Heart right ventricle (tissue), 16 donors: Measurements from ENCODE around the gene ZNF423. TPM values are rescaled to one million over a fixed set of nuclear protein-coding genes. Genes with fewer than 3 reads are reported as not detected.

Experiments used
- ATAC-seq, 8 donors: fragments of 200-7000 bp; cut with Tn5 transposase; one replicate each; pipeline ENCODE4 v1.9.1; 2020; ENCODE audit warnings: mild to moderate bottlenecking in 8 of 8, moderate library complexity in 8 of 8, moderate number of reproducible peaks in 1 of 8
- DNase-seq, 2 donors: peaks; one replicate each; pipeline ENCODE4 v3.0.0-alpha.2; 2020
- H3K27ac ChIP-seq, 10 donors: fragments of 200-600 bp; sonication (generic) in 2 of 10; one replicate each; pipeline versions ENCODE4 v1.5.0 to v1.8.0; 2020 to 2022; ENCODE audit warnings: mild to moderate bottlenecking in 3 of 10
- H3K27me3 ChIP-seq, 7 donors: fragments of 200-600 bp; one replicate each; pipeline ENCODE4 v1.8.0; 2021 to 2022; ENCODE audit warnings: mild to moderate bottlenecking in 2 of 7
- H3K36me3 ChIP-seq, 9 donors: fragments of 200-600 bp; sonication (generic) in 1 of 9; one replicate each; pipeline versions ENCODE4 v1.5.0 to v1.8.0; 2020 to 2022; ENCODE audit warnings: mild to moderate bottlenecking in 2 of 9
- H3K4me1 ChIP-seq, 9 donors: fragments of 200-600 bp; sonication (generic) in 1 of 9; one replicate each; pipeline versions ENCODE4 v1.5.0 to v1.8.0; 2020 to 2022; ENCODE audit warnings: mild to moderate bottlenecking in 4 of 9
- H3K4me3 ChIP-seq, 10 donors: fragments of 200-600 bp; sonication (generic) in 2 of 10; one replicate each; pipeline versions ENCODE4 v1.5.0 to v1.8.0; 2020 to 2022; ENCODE audit warnings: mild to moderate bottlenecking in 7 of 10, moderate library complexity in 2 of 10
- H3K9me3 ChIP-seq, 11 donors: fragments of 200-600 bp in 10 of 11; sonication (generic) in 2 of 11; one replicate each; pipeline versions ENCODE4 v1.5.0 to v1.8.0; 2013 to 2022; ENCODE audit warnings: mild to moderate bottlenecking in 2 of 11, control low read depth in 1 of 11, moderate library complexity in 1 of 11
- WGBS, 2 donors: extraction: QIAGEN DNeasy Blood & Tissue Kit; methylation state at CpG; one replicate each; pipeline ENCODE4 v1.1.7; 2013; ENCODE audit warnings: inconsistent platforms in 1 of 2; 5-methylcytosine and 5-hydroxymethylcytosine counted together
- intact Hi-C, 10 donors: fragments of 100-400 bp; cut with DNase I; formaldehyde crosslinking; loops; one replicate each; pipeline versions ENCODE4 v1.11.1 to v1.14.2; 2022
- polyA plus RNA-seq, 2 donors: library from polyadenylated mRNA; stranded (reverse); fragments of 200-250 nt; gene quantifications; one replicate each; pipeline ENCODE4 v1.2.3, GENCODE V29; 2013
- total RNA-seq, 10 donors: library from RNA; stranded (reverse); fragmentation: NEBNext Ultra II Directional in 3 of 10; extraction: Animal tissue kit (Norgen Biotek cat#: 25700) in 3 of 10; gene quantifications; one replicate each; pipeline versions ENCODE4 v1.2.1 to v1.2.4, GENCODE V29; 2021 to 2023
- TF ChIP-seq, protein P1 (sequence below), 9 donors: fragments of 200-600 bp; sonication (generic) in 2 of 9; IDR thresholded peaks; one replicate each; pipeline versions ENCODE4 v1.5.0 to v1.8.0; 2021 to 2022; ENCODE audit warnings: antibody characterized with exemption in 9 of 9, mild to moderate bottlenecking in 5 of 9, moderate library complexity in 1 of 9
- donor health status: Arrhythmogenic right ventricular cardiomyopathy.
- donor health status: ischemic (EF 13 %, LVEDD 7.1; RV severe dilation, severe dysfunction).
- donor health status: healthy with polysubstance abuse.
- donor health status: DM: no; HTN: yes; CAD: no.
- donor health status: DM: no; HTN: no; CAD: no.
- donor health status: ischemic (EF 25% LVEDD 6.9; RV normal size, moderate dysfunction).
- donor health status: ischemic (EF 25% LVEDD 5.7; RV mildly dilated, moderate dysfunction).
- donor health status: healthy.
- donor health status: DM: yes; HTN: yes; CAD: no.
- donor health status: Ischemic cardiomyopathy.
- donor health status: ischemic (EF 35%, LVEDD 5.7; RV mildly dilated, moderate dysfunction).
- donor health status: nonischemic (EF 11% LVEDD 7.7; RV severe dilation, severe dysfunction).
- donor health status: DM: yes; HTN: yes; CAD: no.
- donor health status: PGD.
- donor health status: ischemic (EF 29% LVEDD 5.4; RV normal size, mild dysfunction).
- donor health status: nonischemic (EF 23%, LVEDD 6.1; RV moderate dilation, normal function).

Gene ZNF423
- total and polyA plus RNA-seq, 12 donors, result 2.6 to 10.6 (median 7.0) TPM

DNA sequence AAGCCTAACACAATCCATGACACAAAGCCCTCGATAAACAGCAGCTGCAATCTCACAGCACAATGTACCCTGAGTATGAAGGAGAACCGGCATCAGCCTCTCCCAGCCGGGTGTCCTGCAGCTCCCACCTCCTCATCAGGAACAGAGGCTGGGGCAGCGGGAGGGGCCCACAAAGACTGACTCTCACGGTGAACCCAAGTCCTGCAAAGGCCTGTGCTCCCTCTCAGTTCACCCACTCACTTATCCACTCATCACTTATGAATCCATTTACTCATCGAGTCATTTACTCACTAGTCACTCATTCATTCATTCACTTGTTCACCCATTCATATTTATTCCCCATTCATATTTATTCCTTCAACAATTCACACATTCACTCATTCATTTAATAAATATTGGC, 11.6 kb downstream of the ZNF423 start:
- DNase-seq (no peak), ATAC-seq (no peak)
- intact Hi-C loops, result loop anchor here in 1 of 10 donors (10.0 kb wide), 1 partner anchor 70 kb away; no protein-coding TSS in a partner anchor
- H3K27me3 ChIP-seq, result peaks cover 0 to 6% (median 0%) of the 10 kb centered on the region in 7 donors
- 74 to 79% methylated on average over 6 of the region's 6 CpGs for WGBS, 2 donors
- no peak overlapping the region for H3K4me3 ChIP-seq
- TF ChIP-seq, protein P1, sequence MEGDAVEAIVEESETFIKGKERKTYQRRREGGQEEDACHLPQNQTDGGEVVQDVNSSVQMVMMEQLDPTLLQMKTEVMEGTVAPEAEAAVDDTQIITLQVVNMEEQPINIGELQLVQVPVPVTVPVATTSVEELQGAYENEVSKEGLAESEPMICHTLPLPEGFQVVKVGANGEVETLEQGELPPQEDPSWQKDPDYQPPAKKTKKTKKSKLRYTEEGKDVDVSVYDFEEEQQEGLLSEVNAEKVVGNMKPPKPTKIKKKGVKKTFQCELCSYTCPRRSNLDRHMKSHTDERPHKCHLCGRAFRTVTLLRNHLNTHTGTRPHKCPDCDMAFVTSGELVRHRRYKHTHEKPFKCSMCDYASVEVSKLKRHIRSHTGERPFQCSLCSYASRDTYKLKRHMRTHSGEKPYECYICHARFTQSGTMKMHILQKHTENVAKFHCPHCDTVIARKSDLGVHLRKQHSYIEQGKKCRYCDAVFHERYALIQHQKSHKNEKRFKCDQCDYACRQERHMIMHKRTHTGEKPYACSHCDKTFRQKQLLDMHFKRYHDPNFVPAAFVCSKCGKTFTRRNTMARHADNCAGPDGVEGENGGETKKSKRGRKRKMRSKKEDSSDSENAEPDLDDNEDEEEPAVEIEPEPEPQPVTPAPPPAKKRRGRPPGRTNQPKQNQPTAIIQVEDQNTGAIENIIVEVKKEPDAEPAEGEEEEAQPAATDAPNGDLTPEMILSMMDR (IDR thresholded peaks at IDR 0.05), result no peak
- peaks cover 0 to 21% (median 5%) of the 10 kb centered on the region in 9 donors for H3K4me1 ChIP-seq
- H3K9me3 ChIP-seq, result no peaks in the 10 kb centered on the region
- H3K36me3 ChIP-seq, result peaks cover 0 to 8% (median 0%) of the 10 kb centered on the region in 9 donors
- H3K27ac ChIP-seq, result no peak overlapping the region

DNA sequence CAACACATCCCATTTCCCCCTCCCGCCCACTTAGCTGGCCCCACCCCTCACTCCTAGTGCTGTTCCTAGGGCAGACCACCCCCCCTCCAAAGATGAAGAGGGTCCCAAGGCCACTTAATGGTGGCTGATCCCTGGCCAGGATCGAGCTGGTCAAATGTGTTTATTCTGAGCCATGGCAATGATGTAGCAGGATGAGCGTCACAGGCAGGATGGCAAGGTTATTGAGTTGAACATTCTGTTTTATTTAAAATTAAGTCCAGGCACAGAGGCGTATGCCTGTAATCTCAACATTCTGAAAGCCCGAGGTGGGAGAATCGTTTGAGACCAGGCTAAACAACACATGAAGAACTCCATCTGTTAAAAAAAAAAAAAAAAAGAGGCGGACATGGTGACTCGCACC, 12.2 kb downstream of the ZNF423 start:
- TF ChIP-seq, protein P1 (IDR thresholded peaks at IDR 0.05), result no peak
- Histone ChIP-seq H3K9me3 (no peaks in the 10 kb centered on the region), H3K36me3 (peaks cover 0 to 8% (median 0%) of the 10 kb centered on the region in 9 donors), H3K27me3 (peaks cover 0 to 6% (median 0%) of the 10 kb centered on the region in 7 donors), H3K4me3 (no peak overlapping the region), H3K4me1 (peaks cover 0 to 26% (median 9%) of the 10 kb centered on the region in 9 donors), H3K27ac (no peak overlapping the region)
- 66 to 81% methylated on average over 8 of the region's 8 CpGs for WGBS, 2 donors
- ATAC-seq, result no peak
- no peak for DNase-seq
- intact Hi-C loops, result loop anchor here in 1 of 10 donors (10.0 kb wide), 1 partner anchor 69 kb away; no protein-coding TSS in a partner anchor

DNA sequence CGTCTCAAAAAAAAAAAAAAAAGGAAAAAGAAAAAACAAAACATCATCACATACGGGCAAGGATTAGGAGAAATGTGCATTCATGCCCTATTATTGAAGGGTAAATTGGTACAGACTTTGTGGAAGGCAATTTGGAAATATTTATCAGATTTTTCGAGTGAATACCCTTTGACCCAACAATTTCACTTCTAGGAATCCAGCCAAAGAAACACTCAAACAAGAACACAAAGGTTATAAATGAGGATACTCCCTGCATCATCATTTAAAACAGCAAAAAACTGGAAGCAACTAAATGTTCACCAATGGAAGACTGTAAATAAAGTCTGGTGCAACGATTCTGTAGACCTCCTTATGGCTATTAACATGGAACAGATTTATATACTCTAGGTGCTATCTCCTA, 12.9 kb downstream of the ZNF423 start:
- Histone ChIP-seq H3K27me3 (peaks cover 0 to 10% (median 0%) of the 10 kb centered on the region in 7 donors), H3K4me1 (peaks cover 5 to 32% (median 15%) of the 10 kb centered on the region in 9 donors), H3K4me3 (no peak overlapping the region), H3K9me3 (no peaks in the 10 kb centered on the region), H3K27ac (no peak overlapping the region), H3K36me3 (peaks cover 0 to 4% (median 0%) of the 10 kb centered on the region in 9 donors)
- WGBS, 2 donors, result 55 to 56% methylated on average over 4 of the region's 4 CpGs
- DNase-seq, result no peak
- intact Hi-C loops, result loop anchor here in 1 of 10 donors (10.0 kb wide), 1 partner anchor 68 kb away; no protein-coding TSS in a partner anchor
- ATAC-seq, result no peak
- TF ChIP-seq, protein P1 (IDR thresholded peaks at IDR 0.05), result no peak

DNA sequence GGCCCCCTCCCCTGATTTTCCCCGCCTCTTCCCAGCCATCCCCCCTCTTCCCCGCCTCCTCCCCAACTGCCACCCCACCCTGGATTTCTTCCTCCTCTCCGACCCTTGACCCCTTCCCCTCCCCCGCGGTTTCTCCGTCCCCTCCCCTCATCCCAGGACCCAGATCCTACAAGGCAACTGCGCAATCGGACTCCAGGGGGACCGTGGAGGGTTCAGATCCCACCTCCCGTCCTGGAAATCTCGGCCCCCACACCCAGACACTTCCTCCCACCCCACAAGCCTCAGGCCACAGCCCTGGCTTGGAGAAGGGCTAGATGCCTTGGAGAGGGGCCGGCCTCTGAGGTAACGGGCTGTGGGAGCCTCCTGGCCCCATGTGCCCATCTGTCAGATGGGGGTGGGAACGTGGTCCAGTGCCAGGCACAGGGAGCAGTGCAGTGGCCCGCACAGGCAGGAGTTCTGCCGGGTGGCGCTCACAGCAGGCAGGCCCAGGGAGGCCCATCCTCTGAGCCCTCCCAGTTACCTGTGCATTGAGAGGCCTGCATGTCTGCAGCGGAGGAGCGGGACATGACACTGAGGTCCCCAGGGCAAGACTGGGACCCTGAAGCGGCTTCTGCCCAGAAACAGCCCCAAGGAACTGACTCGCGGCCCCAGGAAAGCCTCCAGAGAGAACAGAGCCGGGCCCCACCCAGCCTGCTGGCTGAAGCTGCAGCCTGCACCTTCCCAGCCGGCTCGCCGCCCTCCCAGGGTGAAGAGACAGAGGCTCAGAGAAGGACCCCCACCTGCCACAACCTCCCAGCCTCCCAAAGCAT, 16.7 kb downstream of the ZNF423 start:
- peak in 1 of 2 donors; percentile 23 for DNase-seq
- Histone ChIP-seq H3K4me3 (peak overlapping the region in 8 of 10 donors; percentile 24 to 50 (median 38)), H3K4me1 (peaks cover 38 to 69% (median 52%) of the 10 kb centered on the region in 9 donors), H3K27me3 (peaks cover 0 to 15% (median 0%) of the 10 kb centered on the region in 7 donors), H3K27ac (peak overlapping the region; percentile 59 to 88 (median 81)), H3K9me3 (no peaks in the 10 kb centered on the region), H3K36me3 (no peaks in the 10 kb centered on the region)
- TF ChIP-seq, protein P1 (IDR thresholded peaks at IDR 0.05), result no peak
- no peak for ATAC-seq
- intact Hi-C loops, result no loop called here
- 52 to 58% methylated on average over 26 of the region's 26 CpGs for WGBS, 2 donors
